GM06990 (cell line): ENCODE measurements around the gene GLIS1.

Experiments used
- DNase-seq: peaks from one replicate; pipeline ENCODE4 v3.0.0-alpha.2; 2011; ENCODE audit not compliant: insufficient read length; ENCODE audit errors: extremely low read depth
- H3K27me3 ChIP-seq: replicated peaks from 2 replicates; pipeline ENCODE4 v1.6.0; 2011; ENCODE audit warnings: low read length; ENCODE audit not compliant: control insufficient read depth, insufficient read depth
- H3K36me3 ChIP-seq: 2 replicates; pipeline ENCODE4 v1.5.1; 2011; ENCODE audit warnings: low read length; ENCODE audit not compliant: control insufficient read depth, insufficient read depth
- H3K4me3 ChIP-seq: replicated peaks from 2 replicates; pipeline ENCODE4 v1.5.1; 2011; ENCODE audit warnings: low read depth, mild to moderate bottlenecking, control low read depth, low read length
- CTCF ChIP-seq: IDR thresholded peaks from 2 replicates; pipeline ENCODE4 v1.5.1; 2011; ENCODE audit warnings: low read length, control low read depth, mild to moderate bottlenecking, inconsistent platforms; ENCODE audit not compliant: insufficient read depth, poor library complexity, severe bottlenecking

Gene GLIS1

DNA sequence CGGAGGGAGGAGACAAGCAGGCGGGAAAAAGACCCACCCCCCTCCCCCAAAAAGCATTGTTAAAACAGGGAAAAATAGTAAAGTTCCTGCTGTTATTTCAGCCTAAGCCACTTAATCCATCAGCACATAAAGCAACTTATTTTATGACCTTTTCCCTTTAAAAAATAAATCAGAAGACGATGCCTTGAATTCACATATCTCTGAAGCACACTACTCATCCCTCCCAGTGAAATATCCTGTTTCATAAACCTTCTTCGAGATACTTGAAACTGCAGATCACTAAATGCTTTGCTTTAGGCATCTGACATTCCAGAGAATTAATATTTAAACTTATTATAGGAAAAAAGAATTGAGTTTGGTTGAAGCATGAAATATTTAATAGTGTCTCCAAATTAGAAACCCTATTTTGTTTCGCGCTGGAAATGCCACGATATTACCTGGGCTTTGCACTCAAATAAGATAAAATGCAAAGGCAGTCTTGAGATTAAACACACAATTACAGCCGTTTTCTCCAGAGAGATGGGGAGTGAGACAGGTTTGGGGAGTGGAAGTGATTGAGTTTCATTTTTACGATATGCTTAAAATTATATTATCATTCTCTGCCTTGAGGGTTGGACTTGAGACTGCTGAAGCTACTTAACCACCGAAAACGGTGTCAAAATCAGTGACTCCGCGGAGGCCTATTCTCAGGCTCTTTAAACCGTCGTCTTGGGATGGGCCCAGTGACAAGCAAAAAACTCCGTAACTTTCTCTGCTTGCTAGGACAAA is 9.3 kb downstream of the GLIS1 start:
- H3K4me3 ChIP-seq, result no peak overlapping the region
- DNase-seq, result no peak
- H3K36me3 ChIP-seq, result no peaks in the 10 kb centered on the region
- no peak for TF ChIP-seq CTCF
- no peaks in the 10 kb centered on the region; the same call in 1 of the 2 replicates for H3K27me3 ChIP-seq

- DNase-seq, result no peak
- Histone ChIP-seq H3K4me3 (no peak overlapping the region), H3K27me3 (no peaks in the 10 kb centered on the region; the same call in 1 of the 2 replicates), H3K36me3 (no peaks in the 10 kb centered on the region)
- TF ChIP-seq CTCF, result no peak
Observed at GRCh38 chr1:53728702-53729455, 10.1 kb downstream of the GLIS1 start.

DNA sequence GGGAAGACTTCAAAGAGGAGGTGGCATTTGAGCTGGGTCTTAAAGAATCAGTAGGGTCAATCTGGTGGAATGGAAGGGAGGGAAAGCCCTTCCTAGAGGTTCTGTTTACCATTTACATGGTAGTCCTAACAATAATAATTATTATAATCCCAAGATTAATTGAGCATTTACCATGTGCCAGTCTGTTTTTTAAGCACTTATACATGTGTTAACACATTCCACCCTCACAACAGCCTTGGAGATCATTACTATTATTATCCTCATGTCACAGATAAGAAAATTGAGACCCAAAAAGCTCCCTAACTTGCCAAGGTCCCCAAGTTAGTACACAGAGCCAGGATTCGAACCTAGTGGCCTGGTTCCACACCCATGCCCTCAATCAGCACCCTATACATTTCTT is 10.8 kb downstream of the GLIS1 start:
- no peak for DNase-seq
- H3K27me3 ChIP-seq, result no peaks in the 10 kb centered on the region; the same call in 1 of the 2 replicates

GRCh38 chr1:53727461-53728092 is 11.4 kb downstream of the GLIS1 start:
- no peak for DNase-seq
- Histone ChIP-seq H3K4me3 (no peak overlapping the region), H3K36me3 (no peaks in the 10 kb centered on the region), H3K27me3 (no peaks in the 10 kb centered on the region; the same call in 1 of the 2 replicates)
- no peak for TF ChIP-seq CTCF

More for the DNA sequence above, 10.8 kb downstream of the GLIS1 start:
- Histone ChIP-seq H3K36me3 (no peaks in the 10 kb centered on the region), H3K4me3 (no peak overlapping the region)
- no peak for TF ChIP-seq CTCF

GRCh38 chr1:53726009-53726600 is 12.9 kb downstream of the GLIS1 start:
- H3K36me3 ChIP-seq, result no peaks in the 10 kb centered on the region
- no peak for TF ChIP-seq CTCF
- no peaks in the 10 kb centered on the region; the same call in 1 of the 2 replicates for H3K27me3 ChIP-seq
- H3K4me3 ChIP-seq, result no peak overlapping the region
- no peak for DNase-seq
